ENCODE results near the gene TBCD. TPM values are rescaled to one million over a fixed set of nuclear protein-coding genes. Genes with fewer than 3 reads are reported as not detected.
"Not testable (repeated sequence)": the region's sequence is repeated elsewhere in the genome, so short reads cannot be mapped to it uniquely, and the experiment has no call there.

TBCD gene
- total and polyA plus RNA-seq, 12 donors = 41.3 to 107 (median 52.4) TPM

GRCh38 chr17:82767041-82767754 lies 15.3 kb downstream of the TBCD start:
- Histone ChIP-seq H3K4me3 (no peak overlapping the region), H3K27ac (no peak overlapping the region), H3K27me3 (no peaks in the 10 kb centered on the region), H3K9me3 (no peaks in the 10 kb centered on the region), H3K36me3 (peaks cover 0 to 86% (median 22%) of the 10 kb centered on the region in 9 donors), H3K4me1 (peaks cover 0 to 3% (median 0%) of the 10 kb centered on the region in 9 donors)
- ATAC-seq = peak in 7 of 8 donors; percentile 38 to 71 (median 56)
- intact Hi-C loops (cut with DNase I) = loop anchor here in 8 of 10 donors (2.0 to 10.0 kb wide), 4 partner anchors 98 to 412 kb away; partner anchors contain the start of gene TEX19 (in 1 of the 8)
- peak; percentile 29 to 65 (median 59) for TF ChIP-seq CTCF (IDR thresholded peaks at IDR 0.05)
- 68 to 72% methylated on average over 24 of the region's 24 CpGs for WGBS, 2 donors
- peak in 1 of 2 donors; percentile 54 for DNase-seq

GRCh38 chr17:82769041-82769440 lies 17.2 kb downstream of the TBCD start:
- WGBS, 2 donors = 97 to 98% methylated on average over 7 of the region's 7 CpGs
- DNase-seq (no peak), ATAC-seq (no peak)
- Histone ChIP-seq H3K27ac (no peak overlapping the region), H3K9me3 (no peaks in the 10 kb centered on the region), H3K36me3 (peaks cover 0 to 86% (median 22%) of the 10 kb centered on the region in 9 donors), H3K4me3 (no peak overlapping the region), H3K27me3 (no peaks in the 10 kb centered on the region), H3K4me1 (peaks cover 0 to 3% (median 0%) of the 10 kb centered on the region in 9 donors)
- intact Hi-C loops (cut with DNase I) = loop anchor here in 7 of 10 donors (5.0 to 10.0 kb wide), 3 partner anchors 102 to 414 kb away; partner anchors contain the start of gene TEX19 (in 1 of the 7)
- TF ChIP-seq CTCF (IDR thresholded peaks at IDR 0.05) = no peak

GRCh38 chr17:82772026-82772425 lies 20.2 kb downstream of the TBCD start:
- no peak for TF ChIP-seq CTCF (IDR thresholded peaks at IDR 0.05)
- H3K36me3 ChIP-seq = peaks cover 0 to 73% (median 22%) of the 10 kb centered on the region in 9 donors
- no peak overlapping the region for H3K27ac ChIP-seq
- ATAC-seq = peak in 4 of 8 donors; percentile 25 to 55 (median 40)
- 81 to 84% methylated on average over 3 of the region's 3 CpGs for WGBS, 2 donors
- H3K27me3 ChIP-seq = no peaks in the 10 kb centered on the region
- peaks cover 0 to 13% (median 0%) of the 10 kb centered on the region in 9 donors for H3K4me1 ChIP-seq
- H3K9me3 ChIP-seq = no peaks in the 10 kb centered on the region
- no peak for DNase-seq
- no peak overlapping the region for H3K4me3 ChIP-seq
- intact Hi-C loops (cut with DNase I) = loop anchor here in 4 of 10 donors (10.0 kb wide), 1 partner anchor 417 kb away; the partner anchor contains the start of gene TEX19 (in 4 of the 4)

- not testable (repeated sequence) for DNase-seq, ATAC-seq, H3K27me3 ChIP-seq, H3K27ac ChIP-seq, H3K9me3 ChIP-seq
- Histone ChIP-seq H3K4me3 (peak overlapping the region in 2 of 10 donors; percentile 24 to 29), H3K36me3 (peaks cover 0 to 49% (median 6%) of the 10 kb centered on the region in 9 donors), H3K4me1 (peaks cover 0 to 13% (median 0%) of the 10 kb centered on the region in 9 donors)
- intact Hi-C loops (cut with DNase I) = loop anchor here in 4 of 10 donors (10.0 kb wide), 1 partner anchor 420 kb away; the partner anchor contains the start of gene TEX19 (in 4 of the 4)
- 88 to 89% methylated on average over 19 of the region's 19 CpGs for WGBS, 2 donors
These were observed 22.6 kb downstream of the TBCD start for GRCh38 chr17:82774456-82774855.
